ENCODE results near the gene VDAC1. TPM values are rescaled to one million over a fixed set of nuclear protein-coding genes. Genes with fewer than 3 reads are reported as not detected.
A peak's percentile ranks its signal among the peaks of the same experiment; 100 is the strongest.

Gene VDAC1
- total and polyA plus RNA-seq, 2 donors from 2014 or later: 148 to 285 TPM

DNA sequence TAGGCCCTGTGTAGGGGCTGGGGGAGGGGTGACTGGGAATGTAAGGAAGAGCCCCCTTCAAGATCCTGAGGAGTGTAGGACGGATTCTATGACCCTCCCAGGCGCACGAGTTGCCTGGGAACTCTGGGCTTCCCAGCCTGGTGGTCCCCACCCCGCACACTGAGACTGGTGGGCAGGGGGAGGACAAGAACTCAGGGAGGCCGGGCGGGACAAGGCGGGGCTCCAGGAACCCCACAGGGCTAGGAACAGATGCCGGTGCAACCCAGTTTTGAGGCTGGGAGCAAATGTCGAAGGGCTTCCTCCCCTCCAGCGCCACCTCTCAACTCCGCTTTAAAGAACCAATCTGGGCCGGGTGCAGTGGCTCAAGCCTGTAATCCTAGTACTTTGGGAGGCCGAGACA is 1.3 kb upstream of the VDAC1 start:
- no peaks in the 10 kb centered on the region for H3K9me3 ChIP-seq (ENCODE audit: control insufficient read depth in 2 of 3, insufficient read depth in 1 of 3, low read length in 3 of 3)
- intact Hi-C loops (cut with DNase I): no loop called here
- DNase-seq (peak in 2 of 5 donors; percentile 65 to 77), FAIRE-seq (no peak)
- peaks cover 0 to 28% (median 22%) of the 10 kb centered on the region in 3 donors for H3K4me1 ChIP-seq (ENCODE audit: control insufficient read depth in 2 of 3, insufficient read depth in 2 of 3, low read depth in 1 of 3, low read length in 3 of 3)
- no peaks in the 10 kb centered on the region for H3K36me3 ChIP-seq (ENCODE audit: control insufficient read depth in 2 of 3, insufficient read depth in 3 of 3, low read length in 3 of 3)
- H3K27ac ChIP-seq (ENCODE audit: low read depth in 2 of 2, low read length in 2 of 2): peak overlapping the region; percentile 98 to 99
- H3K27me3 ChIP-seq (ENCODE audit: control insufficient read depth, insufficient read depth, low read length): no peaks in the 10 kb centered on the region
- peak overlapping the region in 1 of 3 donors; percentile 82 for H3K4me3 ChIP-seq (ENCODE audit: low read length in 3 of 3)
- H3K9ac ChIP-seq (ENCODE audit: low read length in 3 of 3): peak overlapping the region in 1 of 3 donors; percentile 95
- TF ChIP-seq, protein P1, sequence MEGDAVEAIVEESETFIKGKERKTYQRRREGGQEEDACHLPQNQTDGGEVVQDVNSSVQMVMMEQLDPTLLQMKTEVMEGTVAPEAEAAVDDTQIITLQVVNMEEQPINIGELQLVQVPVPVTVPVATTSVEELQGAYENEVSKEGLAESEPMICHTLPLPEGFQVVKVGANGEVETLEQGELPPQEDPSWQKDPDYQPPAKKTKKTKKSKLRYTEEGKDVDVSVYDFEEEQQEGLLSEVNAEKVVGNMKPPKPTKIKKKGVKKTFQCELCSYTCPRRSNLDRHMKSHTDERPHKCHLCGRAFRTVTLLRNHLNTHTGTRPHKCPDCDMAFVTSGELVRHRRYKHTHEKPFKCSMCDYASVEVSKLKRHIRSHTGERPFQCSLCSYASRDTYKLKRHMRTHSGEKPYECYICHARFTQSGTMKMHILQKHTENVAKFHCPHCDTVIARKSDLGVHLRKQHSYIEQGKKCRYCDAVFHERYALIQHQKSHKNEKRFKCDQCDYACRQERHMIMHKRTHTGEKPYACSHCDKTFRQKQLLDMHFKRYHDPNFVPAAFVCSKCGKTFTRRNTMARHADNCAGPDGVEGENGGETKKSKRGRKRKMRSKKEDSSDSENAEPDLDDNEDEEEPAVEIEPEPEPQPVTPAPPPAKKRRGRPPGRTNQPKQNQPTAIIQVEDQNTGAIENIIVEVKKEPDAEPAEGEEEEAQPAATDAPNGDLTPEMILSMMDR (IDR thresholded peaks at IDR 0.05; ENCODE audit: borderline replicate concordance, extremely low read depth, insufficient read depth): no peak

DNA sequence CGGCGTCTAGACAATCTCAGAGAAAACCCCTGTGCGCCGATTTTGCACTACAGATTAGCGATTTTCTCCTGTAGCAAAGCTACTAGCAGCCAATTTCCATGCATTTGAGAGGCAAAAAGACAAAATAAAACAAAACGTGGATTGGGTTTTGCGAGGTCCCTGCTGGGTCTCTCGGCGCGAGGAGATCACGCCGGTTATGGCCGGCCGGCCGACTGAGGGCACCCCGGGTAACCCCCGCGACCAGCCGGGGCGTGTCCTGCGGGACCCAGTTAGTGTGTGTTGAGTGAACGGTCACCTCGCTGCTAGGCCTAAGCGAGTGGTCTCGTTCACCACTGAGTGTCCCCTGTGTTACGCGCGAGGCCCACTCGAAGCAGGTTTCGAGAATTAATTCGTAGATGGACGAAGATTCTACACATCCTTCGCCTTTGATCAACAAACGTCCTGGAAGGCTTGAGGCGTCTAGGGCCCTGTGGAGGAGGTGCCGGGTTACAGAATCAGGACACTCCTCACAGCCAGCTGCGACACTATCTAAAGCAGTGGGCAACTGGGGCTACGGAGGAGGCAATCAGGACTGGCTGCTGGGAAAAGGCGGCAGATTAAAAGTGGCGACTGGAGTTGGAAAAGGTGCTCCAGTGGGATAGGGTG is 764 bp upstream of the VDAC1 start:
- peaks cover 0 to 4% (median 0%) of the 10 kb centered on the region in 3 donors for H3K36me3 ChIP-seq (ENCODE audit: control insufficient read depth in 2 of 3, insufficient read depth in 3 of 3, low read length in 3 of 3)
- H3K9me3 ChIP-seq (ENCODE audit: control insufficient read depth in 2 of 3, insufficient read depth in 1 of 3, low read length in 3 of 3): no peaks in the 10 kb centered on the region
- intact Hi-C loops (cut with DNase I): no loop called here
- DNase-seq (peak; percentile 60 to 84 (median 70)), FAIRE-seq (no peak)
- peaks cover 0 to 33% (median 26%) of the 10 kb centered on the region in 3 donors for H3K4me1 ChIP-seq (ENCODE audit: control insufficient read depth in 2 of 3, insufficient read depth in 2 of 3, low read depth in 1 of 3, low read length in 3 of 3)
- TF ChIP-seq, protein P1 (IDR thresholded peaks at IDR 0.05; ENCODE audit: borderline replicate concordance, extremely low read depth, insufficient read depth): no peak
- no peaks in the 10 kb centered on the region for H3K27me3 ChIP-seq (ENCODE audit: control insufficient read depth, insufficient read depth, low read length)
- H3K4me3 ChIP-seq (ENCODE audit: low read length in 3 of 3): peak overlapping the region; percentile 57 to 82 (median 75)
- H3K9ac ChIP-seq (ENCODE audit: low read length in 3 of 3): peak overlapping the region; percentile 21 to 95 (median 67)
- peak overlapping the region; percentile 98 to 99 for H3K27ac ChIP-seq (ENCODE audit: low read depth in 2 of 2, low read length in 2 of 2)

DNA sequence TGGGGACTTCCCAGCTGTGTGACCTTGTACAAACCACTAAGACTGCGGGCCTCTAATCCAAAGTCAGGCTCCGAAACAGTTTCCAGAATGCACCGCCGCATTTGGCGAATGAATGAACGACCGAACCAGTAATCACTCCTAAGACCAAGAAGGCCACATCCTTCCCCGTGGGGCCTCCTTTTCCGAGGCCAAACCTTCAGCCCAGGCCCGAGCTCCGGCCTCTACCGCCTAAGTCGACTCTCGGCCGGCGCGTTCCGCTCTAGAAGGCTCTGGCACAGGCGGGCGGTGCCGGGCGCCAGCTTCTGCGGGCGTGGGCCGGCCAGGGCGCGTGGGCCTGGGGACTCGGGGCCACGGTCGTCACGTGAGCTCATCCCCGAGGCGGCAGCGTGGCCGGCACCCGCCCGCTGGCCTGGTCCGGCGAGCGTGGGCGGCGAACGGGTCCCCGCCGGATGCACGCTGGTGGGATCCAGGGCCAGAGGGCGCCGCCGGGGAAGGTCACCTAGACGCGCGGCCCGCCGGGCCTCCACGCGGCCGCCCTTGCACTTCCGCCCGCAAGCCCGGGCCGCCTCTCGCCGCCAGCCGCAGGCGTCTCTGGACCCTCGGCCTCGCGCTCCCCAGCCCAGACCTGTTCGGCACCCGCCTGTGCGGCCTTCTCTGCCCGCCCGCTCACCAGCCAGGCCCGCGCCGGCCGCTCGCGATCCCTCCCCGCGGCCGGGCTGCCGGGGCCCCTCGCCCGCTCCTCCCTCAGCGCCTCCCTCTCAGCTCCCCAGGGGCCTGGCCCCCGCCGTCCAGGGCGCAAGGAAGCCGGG is 754 bp downstream of the VDAC1 start:
- intact Hi-C loops (cut with DNase I): no loop called here
- peaks cover 0 to 38% (median 38%) of the 10 kb centered on the region in 3 donors for H3K4me1 ChIP-seq (ENCODE audit: control insufficient read depth in 2 of 3, insufficient read depth in 2 of 3, low read depth in 1 of 3, low read length in 3 of 3)
- no peaks in the 10 kb centered on the region for H3K9me3 ChIP-seq (ENCODE audit: control insufficient read depth in 2 of 3, insufficient read depth in 1 of 3, low read length in 3 of 3)
- H3K27me3 ChIP-seq (ENCODE audit: control insufficient read depth, insufficient read depth, low read length): no peaks in the 10 kb centered on the region
- H3K9ac ChIP-seq (ENCODE audit: low read length in 3 of 3): peak overlapping the region; percentile 17 to 83 (median 69)
- peaks cover 0 to 4% (median 0%) of the 10 kb centered on the region in 3 donors for H3K36me3 ChIP-seq (ENCODE audit: control insufficient read depth in 2 of 3, insufficient read depth in 3 of 3, low read length in 3 of 3)
- DNase-seq: peak; percentile 54 to 87 (median 79)
- TF ChIP-seq, protein P1 (IDR thresholded peaks at IDR 0.05; ENCODE audit: borderline replicate concordance, extremely low read depth, insufficient read depth): no peak
- peak overlapping the region; percentile 98 to 99 for H3K27ac ChIP-seq (ENCODE audit: low read depth in 2 of 2, low read length in 2 of 2)
- no peak for FAIRE-seq
- peak overlapping the region; percentile 50 to 81 (median 75) for H3K4me3 ChIP-seq (ENCODE audit: low read length in 3 of 3)
